GM12872 (cell line): Measurements from ENCODE around the gene CLASP1.

Experiments used
- TF ChIP-seq, protein P1 (sequence below): IDR thresholded peaks from 3 replicates; pipeline ENCODE4 v1.5.1; 2011; ENCODE audit warnings: low read depth, mild to moderate bottlenecking, low read length, moderate library complexity; ENCODE audit not compliant: insufficient read depth

The CLASP1 gene

DNA sequence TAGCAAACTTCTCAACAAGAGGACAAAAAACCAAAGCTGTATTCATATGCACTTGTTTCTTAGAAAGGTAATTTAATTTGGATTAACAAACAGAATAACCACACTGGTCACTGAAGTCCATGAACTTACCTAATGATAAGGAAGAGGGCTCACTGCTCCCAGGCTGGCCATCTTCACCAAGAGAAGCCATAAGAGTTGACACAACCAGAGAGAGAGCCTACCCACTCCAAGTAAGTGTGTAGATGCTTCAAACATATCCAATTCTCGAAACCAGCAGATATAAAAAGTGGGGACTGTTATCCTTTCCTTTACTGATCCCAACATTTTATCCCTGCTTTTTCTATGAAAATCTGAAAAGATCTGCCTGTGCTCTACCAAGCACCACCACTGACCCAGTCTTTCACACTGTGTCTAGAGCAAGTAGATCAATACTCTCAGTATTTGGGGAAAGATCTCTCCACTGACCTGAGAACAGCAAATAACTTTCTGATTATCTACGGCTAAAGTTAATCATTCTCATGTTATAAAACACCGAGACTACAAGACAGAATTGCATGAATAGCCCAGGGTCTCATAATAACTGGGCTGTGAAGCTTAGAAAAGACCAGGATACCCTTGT lies 230.1 kb downstream of the CLASP1 start:
- TF ChIP-seq, protein P1, sequence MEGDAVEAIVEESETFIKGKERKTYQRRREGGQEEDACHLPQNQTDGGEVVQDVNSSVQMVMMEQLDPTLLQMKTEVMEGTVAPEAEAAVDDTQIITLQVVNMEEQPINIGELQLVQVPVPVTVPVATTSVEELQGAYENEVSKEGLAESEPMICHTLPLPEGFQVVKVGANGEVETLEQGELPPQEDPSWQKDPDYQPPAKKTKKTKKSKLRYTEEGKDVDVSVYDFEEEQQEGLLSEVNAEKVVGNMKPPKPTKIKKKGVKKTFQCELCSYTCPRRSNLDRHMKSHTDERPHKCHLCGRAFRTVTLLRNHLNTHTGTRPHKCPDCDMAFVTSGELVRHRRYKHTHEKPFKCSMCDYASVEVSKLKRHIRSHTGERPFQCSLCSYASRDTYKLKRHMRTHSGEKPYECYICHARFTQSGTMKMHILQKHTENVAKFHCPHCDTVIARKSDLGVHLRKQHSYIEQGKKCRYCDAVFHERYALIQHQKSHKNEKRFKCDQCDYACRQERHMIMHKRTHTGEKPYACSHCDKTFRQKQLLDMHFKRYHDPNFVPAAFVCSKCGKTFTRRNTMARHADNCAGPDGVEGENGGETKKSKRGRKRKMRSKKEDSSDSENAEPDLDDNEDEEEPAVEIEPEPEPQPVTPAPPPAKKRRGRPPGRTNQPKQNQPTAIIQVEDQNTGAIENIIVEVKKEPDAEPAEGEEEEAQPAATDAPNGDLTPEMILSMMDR = no peak

- TF ChIP-seq, protein P1 = no peak
These were observed 230.7 kb downstream of the CLASP1 start for GRCh38 chr2:121418494-121419058.

DNA sequence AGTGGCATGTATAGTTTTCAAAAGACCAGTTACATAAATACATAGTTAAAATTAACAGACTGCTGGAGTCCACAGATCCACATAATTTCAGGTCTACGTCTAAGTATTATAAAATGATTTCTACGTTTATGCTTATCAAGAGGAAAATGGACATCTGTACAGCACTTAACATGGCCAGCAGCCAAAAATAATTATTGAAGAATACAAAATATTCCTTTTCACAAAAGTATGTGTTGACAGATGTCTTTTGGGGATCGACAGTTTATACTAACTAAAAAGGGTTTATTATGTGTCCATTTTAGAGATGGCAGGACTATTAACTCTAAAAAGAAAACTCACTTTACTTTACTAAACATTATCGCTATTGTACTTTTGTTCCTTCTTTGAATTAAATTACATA lies 231.4 kb downstream of the CLASP1 start:
- TF ChIP-seq, protein P1 = no peak

DNA sequence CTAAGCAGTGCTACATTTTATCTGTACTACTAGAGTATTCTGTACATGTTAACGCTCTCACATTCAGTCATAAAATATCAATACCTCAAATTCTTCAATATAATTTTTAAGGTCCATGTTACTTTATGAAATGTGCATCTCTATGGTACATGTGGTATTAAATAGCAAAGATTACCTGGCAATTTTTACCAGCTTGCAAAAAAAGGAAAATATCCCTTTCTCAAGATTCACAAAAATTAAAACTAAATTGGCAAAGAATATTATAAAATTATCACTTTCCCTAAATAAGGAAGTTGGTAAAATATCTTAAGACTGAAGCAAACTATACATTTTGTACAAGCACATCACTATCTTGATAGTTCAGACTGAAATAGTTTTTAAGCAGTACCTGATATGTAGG lies 233.5 kb downstream of the CLASP1 start:
- TF ChIP-seq, protein P1 = no peak

DNA sequence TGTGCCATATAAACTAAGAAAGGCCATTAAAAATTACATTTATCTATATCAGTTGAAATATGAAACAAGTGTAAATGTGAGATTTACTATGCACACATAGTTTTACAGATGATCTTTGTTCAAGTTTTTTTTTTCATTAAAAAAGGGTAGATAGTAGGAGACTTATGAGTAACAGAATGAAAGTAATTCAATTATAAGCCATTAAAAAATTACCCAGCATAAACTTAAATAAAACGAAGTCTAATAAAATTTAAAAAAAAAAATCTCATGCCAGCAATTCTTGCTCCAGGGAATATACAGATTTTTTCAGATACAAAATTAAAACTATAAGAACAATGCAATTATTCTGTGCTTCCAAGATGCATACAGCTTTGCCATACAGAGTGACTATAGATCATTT lies 236.9 kb downstream of the CLASP1 start:
- TF ChIP-seq, protein P1 = no peak

DNA sequence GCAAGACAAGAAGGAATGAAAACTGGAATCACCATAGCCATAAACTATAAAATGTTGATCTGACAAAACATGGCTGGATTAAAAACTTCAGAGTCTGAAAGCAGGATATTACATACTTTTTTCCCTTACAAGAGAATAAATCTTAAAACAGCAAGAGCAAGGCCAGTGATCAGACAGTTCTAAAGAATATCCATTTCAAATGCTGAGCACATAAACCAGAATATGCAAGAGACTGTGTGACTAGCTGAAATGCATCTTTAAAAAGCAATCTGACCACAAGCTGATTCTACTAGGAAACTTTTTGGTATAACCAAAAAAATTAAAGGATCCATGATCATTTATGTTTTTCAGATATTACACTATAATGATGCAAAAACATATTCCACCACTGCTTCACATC lies 239.3 kb downstream of the CLASP1 start:
- TF ChIP-seq, protein P1 = no peak

- TF ChIP-seq, protein P1 = no peak
These were observed 239.9 kb downstream of the CLASP1 start for GRCh38 chr2:121409388-121409787.
